ENCODE results near the gene PRSS21. TPM values are rescaled to one million over a fixed set of nuclear protein-coding genes. Genes with fewer than 3 reads are reported as not detected.
A peak's percentile ranks its signal among the peaks of the same experiment; 100 is the strongest.

PRSS21 gene
- total RNA-seq, 1 donor from 2014 or later, result 0.29 TPM

DNA sequence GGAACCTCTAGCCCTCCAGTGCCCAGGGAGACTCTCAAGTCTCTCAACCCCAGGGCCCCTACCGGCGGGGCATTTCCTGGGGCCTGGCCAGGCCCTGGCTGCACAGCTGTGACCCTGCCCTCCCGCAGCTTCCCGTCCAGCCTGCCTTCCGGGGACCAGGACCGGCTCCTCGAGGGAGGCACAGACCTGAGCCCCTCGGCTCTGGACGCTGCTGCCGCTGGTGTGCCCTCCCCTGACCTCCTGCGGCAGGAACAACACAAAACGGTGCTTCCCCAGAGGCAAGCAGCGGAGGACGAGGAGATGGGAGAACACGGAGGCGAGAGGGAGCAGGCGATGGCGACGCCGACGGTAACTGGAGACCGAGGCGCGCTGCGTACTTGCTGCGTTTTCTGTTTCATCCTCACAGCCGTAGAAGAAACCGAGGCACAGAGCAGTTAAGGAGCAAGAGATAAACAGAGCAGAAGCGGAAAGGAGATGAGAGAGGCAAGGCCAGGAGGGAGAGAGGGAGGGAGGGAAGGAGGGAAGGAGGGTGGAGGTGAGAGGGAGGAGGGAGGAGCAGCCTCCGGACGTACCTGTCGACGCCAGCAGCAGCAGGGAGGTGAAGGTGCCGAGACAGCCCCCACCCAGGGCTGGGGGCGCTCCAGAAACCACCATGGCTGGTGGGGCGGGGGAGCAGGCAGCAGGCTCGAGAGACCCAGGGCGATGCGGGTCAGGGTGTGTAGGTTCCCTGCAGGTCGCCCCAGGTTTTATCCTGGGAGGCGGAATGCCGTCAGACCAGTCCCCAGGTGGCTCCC is 40.6 kb downstream of the PRSS21 start, which contains the start of gene PRSS22:
TSS of gene PRSS22 (minus strand) at position 720 of the 794 bp plus-strand sequence. CDS start at position 654, 66 bp downstream.
- no peak for DNase-seq (ENCODE audit: low read depth)
- Histone ChIP-seq H3K36me3 (ENCODE audit: control insufficient read depth, insufficient read depth, low read length) (no peaks in the 10 kb centered on the region), H3K27me3 (ENCODE audit: control insufficient read depth, insufficient read depth, low read length) (no peaks in the 10 kb centered on the region), H3K4me3 (ENCODE audit: low read depth, low read length) (peak within 1 kb of the TSS; percentile 30)
- TF ChIP-seq, protein P1, sequence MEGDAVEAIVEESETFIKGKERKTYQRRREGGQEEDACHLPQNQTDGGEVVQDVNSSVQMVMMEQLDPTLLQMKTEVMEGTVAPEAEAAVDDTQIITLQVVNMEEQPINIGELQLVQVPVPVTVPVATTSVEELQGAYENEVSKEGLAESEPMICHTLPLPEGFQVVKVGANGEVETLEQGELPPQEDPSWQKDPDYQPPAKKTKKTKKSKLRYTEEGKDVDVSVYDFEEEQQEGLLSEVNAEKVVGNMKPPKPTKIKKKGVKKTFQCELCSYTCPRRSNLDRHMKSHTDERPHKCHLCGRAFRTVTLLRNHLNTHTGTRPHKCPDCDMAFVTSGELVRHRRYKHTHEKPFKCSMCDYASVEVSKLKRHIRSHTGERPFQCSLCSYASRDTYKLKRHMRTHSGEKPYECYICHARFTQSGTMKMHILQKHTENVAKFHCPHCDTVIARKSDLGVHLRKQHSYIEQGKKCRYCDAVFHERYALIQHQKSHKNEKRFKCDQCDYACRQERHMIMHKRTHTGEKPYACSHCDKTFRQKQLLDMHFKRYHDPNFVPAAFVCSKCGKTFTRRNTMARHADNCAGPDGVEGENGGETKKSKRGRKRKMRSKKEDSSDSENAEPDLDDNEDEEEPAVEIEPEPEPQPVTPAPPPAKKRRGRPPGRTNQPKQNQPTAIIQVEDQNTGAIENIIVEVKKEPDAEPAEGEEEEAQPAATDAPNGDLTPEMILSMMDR (IDR thresholded peaks at IDR 0.05; ENCODE audit: insufficient read depth, low read length, poor library complexity, severe bottlenecking), result no peak

GRCh38 chr16:2858245-2859025 is 41.4 kb downstream of the PRSS21 start:
- Histone ChIP-seq H3K4me3 (ENCODE audit: low read depth, low read length) (peak overlapping the region; percentile 30), H3K36me3 (ENCODE audit: control insufficient read depth, insufficient read depth, low read length) (no peaks in the 10 kb centered on the region), H3K27me3 (ENCODE audit: control insufficient read depth, insufficient read depth, low read length) (no peaks in the 10 kb centered on the region)
- TF ChIP-seq, protein P1 (IDR thresholded peaks at IDR 0.05; ENCODE audit: insufficient read depth, low read length, poor library complexity, severe bottlenecking), result peak; percentile 40
- DNase-seq (ENCODE audit: low read depth), result no peak

- H3K27me3 ChIP-seq (ENCODE audit: control insufficient read depth, insufficient read depth, low read length), result no peaks in the 10 kb centered on the region
- no peak for DNase-seq (ENCODE audit: low read depth)
- no peaks in the 10 kb centered on the region for H3K36me3 ChIP-seq (ENCODE audit: control insufficient read depth, insufficient read depth, low read length)
- no peak overlapping the region for H3K4me3 ChIP-seq (ENCODE audit: low read depth, low read length)
- TF ChIP-seq, protein P1 (IDR thresholded peaks at IDR 0.05; ENCODE audit: insufficient read depth, low read length, poor library complexity, severe bottlenecking), result no peak
These were observed 42.7 kb downstream of the PRSS21 start for GRCh38 chr16:2859686-2860265.

DNA sequence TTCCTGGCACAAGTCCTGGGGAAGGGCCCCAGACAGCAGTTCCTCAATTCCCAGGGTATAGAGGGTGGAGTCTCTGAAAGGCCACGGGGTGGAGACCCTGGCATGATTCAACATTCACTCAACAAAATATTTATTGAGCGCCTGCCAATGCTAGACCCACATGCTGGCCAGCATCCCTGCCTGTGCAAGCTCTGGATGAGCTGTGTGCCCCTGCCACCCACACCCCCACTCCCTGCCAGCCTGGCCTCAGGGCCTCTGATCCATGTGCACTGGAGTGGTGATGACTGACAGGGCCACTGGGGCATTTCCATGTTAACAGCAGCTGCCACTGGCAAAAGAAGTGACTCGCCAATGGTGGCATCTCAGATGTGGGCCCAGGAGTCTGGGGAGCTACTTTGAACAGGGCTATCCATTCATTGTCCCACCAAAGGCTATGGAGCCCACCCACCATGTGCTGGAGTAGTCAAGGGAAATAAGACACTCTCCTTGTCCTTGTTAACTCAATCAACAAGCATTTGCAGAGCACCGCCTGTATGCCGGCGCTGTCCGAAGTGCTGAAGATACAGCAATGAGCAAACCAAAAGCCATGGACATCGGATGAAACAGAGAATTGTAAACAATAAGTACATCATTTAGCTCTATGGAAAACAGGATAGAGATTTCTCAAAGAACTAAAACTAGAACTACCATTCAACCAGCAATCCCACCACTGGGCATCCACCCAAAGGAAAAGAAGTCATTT is 44.0 kb downstream of the PRSS21 start:
- Histone ChIP-seq H3K4me3 (ENCODE audit: low read depth, low read length) (no peak overlapping the region), H3K27me3 (ENCODE audit: control insufficient read depth, insufficient read depth, low read length) (no peaks in the 10 kb centered on the region), H3K36me3 (ENCODE audit: control insufficient read depth, insufficient read depth, low read length) (no peaks in the 10 kb centered on the region)
- no peak for DNase-seq (ENCODE audit: low read depth)
- TF ChIP-seq, protein P1 (IDR thresholded peaks at IDR 0.05; ENCODE audit: insufficient read depth, low read length, poor library complexity, severe bottlenecking), result no peak

- Histone ChIP-seq H3K36me3 (ENCODE audit: control insufficient read depth, insufficient read depth, low read length) (no peaks in the 10 kb centered on the region), H3K4me3 (ENCODE audit: low read depth, low read length) (no peak overlapping the region), H3K27me3 (ENCODE audit: control insufficient read depth, insufficient read depth, low read length) (no peaks in the 10 kb centered on the region)
- DNase-seq (ENCODE audit: low read depth), result no peak
- TF ChIP-seq, protein P1 (IDR thresholded peaks at IDR 0.05; ENCODE audit: insufficient read depth, low read length, poor library complexity, severe bottlenecking), result no peak
These were observed 48.6 kb downstream of the PRSS21 start for GRCh38 chr16:2865651-2866050.
